Right lobe of liver (tissue), 6 donors: ENCODE results near the gene C1D. TPM values are rescaled to one million over a fixed set of nuclear protein-coding genes. Genes with fewer than 3 reads are reported as not detected.

Experiments
- ATAC-seq, 4 donors: fragments of 200-7000 bp; cut with Tn5 transposase; one replicate each; pipeline ENCODE4 v1.9.1; 2020; ENCODE audit warnings: mild to moderate bottlenecking in 4 of 4, moderate library complexity in 4 of 4
- DNase-seq, 3 donors: peaks; one replicate each; pipeline ENCODE4 v3.0.0-alpha.2; 2020
- H3K27ac ChIP-seq, 3 donors: fragments of 200-600 bp; one replicate each; pipeline ENCODE4 v1.8.0; 2022
- H3K27me3 ChIP-seq, 2 donors: fragments of 200-600 bp; one replicate each; pipeline ENCODE4 v1.8.0; 2022
- H3K36me3 ChIP-seq, 4 donors: fragments of 200-600 bp; sonication (generic) in 1 of 4; one replicate each; pipeline versions ENCODE4 v1.5.1 to v1.8.0; 2017 to 2022; ENCODE audit warnings: control low read depth in 1 of 4
- H3K4me1 ChIP-seq, 4 donors: fragments of 200-600 bp; sonication (generic) in 1 of 4; one replicate each; pipeline versions ENCODE4 v1.5.1 to v1.8.0; 2017 to 2022; ENCODE audit warnings: control low read depth in 1 of 4
- H3K4me3 ChIP-seq, 3 donors: fragments of 200-600 bp; one replicate each; pipeline ENCODE4 v1.8.0; 2022
- H3K9me3 ChIP-seq, 4 donors: fragments of 200-600 bp; sonication (generic) in 1 of 4; one replicate each; pipeline versions ENCODE4 v1.5.1 to v1.8.0; 2017 to 2022; ENCODE audit warnings: control low read depth in 1 of 4
- POLR2A ChIP-seq: fragments of 450-650 bp; IDR thresholded peaks from one replicate; pipeline ENCODE4 v1.6.1; 2017; ENCODE audit warnings: antibody characterized with exemption, mild to moderate bottlenecking
- WGBS: methylation state at CpG from one replicate; pipeline ENCODE4 v1.1.6; 2018; ENCODE audit warnings: low coverage, low lambda C conversion rate; ENCODE audit not compliant: insufficient coverage; ENCODE audit errors: missing lambda C conversion rate; 5-methylcytosine and 5-hydroxymethylcytosine counted together
- intact Hi-C, 2 donors: fragments of 100-400 bp; cut with DNase I; formaldehyde crosslinking; loops; one replicate each; pipeline versions ENCODE4 v1.11.2 to v1.14.1; 2022
- total RNA-seq, 6 experiments: library from RNA; depleted of rRNA in 2 of 6; stranded (reverse); fragments of >200 nt in 2 of 6; fragmentation: NEBNext Ultra II Directional in 3 of 6; extraction: Animal tissue kit (Norgen Biotek cat#: 25700) in 3 of 6; gene quantifications; one replicate each; pipeline versions ENCODE4 v1.1.0 to v1.2.4, GENCODE V29; 2016 to 2023
- TF ChIP-seq, protein P1 (sequence below), 4 donors: fragments of 200-600 bp in 3 of 4; fragments of 450-650 bp in 1 of 4; IDR thresholded peaks; one replicate each; pipeline versions ENCODE4 v1.5.1 to v1.8.0; 2016 to 2022; ENCODE audit warnings: antibody characterized with exemption in 4 of 4, mild to moderate bottlenecking in 2 of 4
- donor health status: DM: no; HTN: yes; CAD: no.
- donor health status: DM: no; HTN: no; CAD: no.
- donor health status: DM: no; HTN: no; CAD: no.
- donor health status: DM: no; HTN: yes; CAD: no.
- donor health status: DM: no; HTN: yes; CAD: no.

Gene C1D
- total RNA-seq, 6 experiments from 2014 or later = 7.1 to 42.8 (median 15.0) TPM

DNA sequence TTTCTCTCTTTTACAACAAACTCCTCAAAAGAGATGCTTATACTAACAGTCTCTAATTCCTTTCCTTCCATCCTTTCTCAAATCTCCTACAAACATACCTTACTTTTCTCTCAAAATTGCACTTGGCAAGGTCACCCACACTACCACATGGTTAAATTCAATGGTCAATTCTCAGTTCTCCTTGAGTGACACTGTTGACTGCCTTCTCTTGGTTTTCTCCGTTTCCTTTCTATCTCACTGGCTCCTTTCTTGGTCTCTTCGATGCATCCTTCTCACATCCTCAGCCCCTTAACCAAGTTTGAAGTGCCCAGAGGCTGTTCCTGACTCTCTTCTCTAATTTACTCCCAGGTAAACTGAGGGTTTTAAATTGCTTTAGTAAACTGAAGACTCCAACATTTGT is 12.5 kb downstream of the C1D start:
- Histone ChIP-seq H3K36me3 (no peaks in the 10 kb centered on the region), H3K27me3 (no peaks in the 10 kb centered on the region), H3K9me3 (no peaks in the 10 kb centered on the region), H3K4me1 (no peaks in the 10 kb centered on the region), H3K27ac (no peak overlapping the region), H3K4me3 (no peak overlapping the region)
- DNase-seq (no peak), ATAC-seq (no peak)
- intact Hi-C loops = no loop called here
- TF ChIP-seq, protein P1, sequence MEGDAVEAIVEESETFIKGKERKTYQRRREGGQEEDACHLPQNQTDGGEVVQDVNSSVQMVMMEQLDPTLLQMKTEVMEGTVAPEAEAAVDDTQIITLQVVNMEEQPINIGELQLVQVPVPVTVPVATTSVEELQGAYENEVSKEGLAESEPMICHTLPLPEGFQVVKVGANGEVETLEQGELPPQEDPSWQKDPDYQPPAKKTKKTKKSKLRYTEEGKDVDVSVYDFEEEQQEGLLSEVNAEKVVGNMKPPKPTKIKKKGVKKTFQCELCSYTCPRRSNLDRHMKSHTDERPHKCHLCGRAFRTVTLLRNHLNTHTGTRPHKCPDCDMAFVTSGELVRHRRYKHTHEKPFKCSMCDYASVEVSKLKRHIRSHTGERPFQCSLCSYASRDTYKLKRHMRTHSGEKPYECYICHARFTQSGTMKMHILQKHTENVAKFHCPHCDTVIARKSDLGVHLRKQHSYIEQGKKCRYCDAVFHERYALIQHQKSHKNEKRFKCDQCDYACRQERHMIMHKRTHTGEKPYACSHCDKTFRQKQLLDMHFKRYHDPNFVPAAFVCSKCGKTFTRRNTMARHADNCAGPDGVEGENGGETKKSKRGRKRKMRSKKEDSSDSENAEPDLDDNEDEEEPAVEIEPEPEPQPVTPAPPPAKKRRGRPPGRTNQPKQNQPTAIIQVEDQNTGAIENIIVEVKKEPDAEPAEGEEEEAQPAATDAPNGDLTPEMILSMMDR (IDR thresholded peaks at IDR 0.05) = no peak
- TF ChIP-seq POLR2A = no peak
- 91% methylated on average over 2 of the region's 2 CpGs for WGBS

DNA sequence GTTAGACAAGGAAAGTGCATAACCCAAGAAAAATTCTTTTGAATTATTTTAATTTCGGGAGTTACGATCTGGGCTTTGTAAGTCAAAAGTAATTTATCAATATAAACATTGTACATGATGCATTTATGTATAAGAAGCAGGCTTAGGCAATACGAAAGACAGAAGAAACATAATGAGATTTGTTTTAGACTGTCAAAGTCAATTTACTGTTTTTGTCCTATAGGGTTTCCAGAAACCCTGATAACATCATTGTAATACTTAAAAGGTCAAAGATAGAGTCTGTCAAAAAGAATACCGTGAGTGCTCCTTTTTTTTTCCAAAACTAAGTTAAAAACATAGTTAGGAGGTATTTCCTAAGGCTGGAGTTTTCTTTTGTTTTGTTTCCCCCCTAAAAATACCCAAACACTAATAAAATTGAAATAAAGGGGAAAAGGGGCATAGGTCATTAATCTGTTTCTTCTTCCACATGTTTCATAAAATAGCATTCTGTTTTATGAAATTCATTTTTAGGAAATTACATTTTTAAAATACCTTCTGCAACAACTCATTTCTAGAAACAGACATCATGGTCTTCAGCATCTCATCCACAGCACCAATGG is 16.1 kb downstream of the C1D start:
- no peaks in the 10 kb centered on the region for H3K27me3 ChIP-seq
- H3K9me3 ChIP-seq = no peaks in the 10 kb centered on the region
- H3K4me3 ChIP-seq = no peak overlapping the region
- no peaks in the 10 kb centered on the region for H3K4me1 ChIP-seq
- TF ChIP-seq, protein P1 (IDR thresholded peaks at IDR 0.05) = no peak
- no peak for TF ChIP-seq POLR2A
- peaks cover 0 to 2% (median 0%) of the 10 kb centered on the region in 4 donors for H3K36me3 ChIP-seq
- 79% methylated on average over 4 of the region's 4 CpGs for WGBS
- no peak for DNase-seq
- no peak for ATAC-seq
- intact Hi-C loops = no loop called here
- no peak overlapping the region for H3K27ac ChIP-seq

DNA sequence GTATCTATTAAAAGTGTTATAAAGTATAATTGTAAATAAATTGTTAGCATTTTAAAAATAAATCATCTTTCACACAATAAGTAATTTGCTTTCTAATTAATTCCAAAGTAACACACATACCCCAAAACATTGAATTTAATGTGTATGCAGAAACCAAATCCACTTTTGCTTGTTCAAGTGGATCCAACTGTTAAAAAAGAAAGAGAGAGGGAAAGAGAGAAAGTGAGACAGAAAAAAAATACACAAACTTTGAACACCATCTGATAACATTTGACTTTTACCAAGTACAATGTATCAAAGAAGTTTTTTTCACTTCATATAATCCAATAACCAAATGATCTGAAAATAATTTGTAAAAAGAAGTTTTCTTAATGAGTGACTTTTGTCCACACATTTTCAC is 16.6 kb downstream of the C1D start:
- TF ChIP-seq POLR2A = no peak
- TF ChIP-seq, protein P1 (IDR thresholded peaks at IDR 0.05) = no peak
- peaks cover 0 to 2% (median 0%) of the 10 kb centered on the region in 4 donors for H3K36me3 ChIP-seq
- intact Hi-C loops = no loop called here
- no peaks in the 10 kb centered on the region for H3K27me3 ChIP-seq
- no peak for DNase-seq
- no peak overlapping the region for H3K27ac ChIP-seq
- no peak for ATAC-seq
- no peaks in the 10 kb centered on the region for H3K4me1 ChIP-seq
- H3K4me3 ChIP-seq = no peak overlapping the region
- H3K9me3 ChIP-seq = no peaks in the 10 kb centered on the region

DNA sequence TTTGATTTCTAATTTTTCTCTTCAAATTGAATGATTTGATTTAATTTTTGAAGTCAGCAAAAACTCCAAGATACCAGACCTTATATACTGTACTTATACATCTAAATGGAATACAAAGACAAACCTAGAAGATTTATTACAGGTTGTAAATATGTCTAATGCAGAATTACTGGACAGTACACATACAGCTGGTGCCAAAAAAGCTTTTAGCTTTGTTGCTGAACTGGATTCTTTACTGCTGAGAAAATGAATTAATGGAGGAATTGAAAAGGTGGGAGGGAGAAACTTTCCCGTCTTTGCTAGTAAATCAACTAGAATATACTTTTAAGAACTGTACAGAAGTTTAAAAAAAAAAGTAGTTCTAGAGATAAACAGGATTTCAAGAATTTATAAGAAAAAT is 17.5 kb downstream of the C1D start:
- TF ChIP-seq, protein P1 (IDR thresholded peaks at IDR 0.05) = no peak
- TF ChIP-seq POLR2A = no peak
- ATAC-seq (no peak), DNase-seq (no peak)
- Histone ChIP-seq H3K36me3 (peaks cover 0 to 2% (median 0%) of the 10 kb centered on the region in 4 donors), H3K4me1 (no peaks in the 10 kb centered on the region), H3K9me3 (no peaks in the 10 kb centered on the region), H3K27ac (no peak overlapping the region), H3K27me3 (no peaks in the 10 kb centered on the region), H3K4me3 (no peak overlapping the region)
- intact Hi-C loops = no loop called here
- WGBS = 100% methylated on average over 1 of the region's 1 CpG

DNA sequence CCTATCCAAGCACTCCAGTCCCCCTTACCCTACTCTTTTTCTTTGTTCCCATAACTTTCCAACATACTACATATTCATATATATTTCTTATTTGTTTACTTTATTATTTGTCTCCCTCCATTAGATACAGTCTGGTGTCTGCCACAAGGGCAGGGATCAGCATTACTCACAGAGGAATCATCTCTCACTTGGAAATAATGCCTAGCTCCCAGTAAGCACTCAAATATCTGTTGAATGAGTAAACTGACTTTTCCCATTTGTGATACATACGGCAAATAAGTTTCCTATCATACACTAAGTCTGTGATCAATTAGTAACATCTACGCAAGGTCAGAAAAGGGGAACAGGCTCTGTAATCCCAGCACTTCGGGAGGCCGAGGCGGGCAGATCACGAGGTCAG is 18.7 kb downstream of the C1D start:
- WGBS = 89% methylated on average over 6 of the region's 6 CpGs
- no peak for DNase-seq
- no peak overlapping the region for H3K27ac ChIP-seq
- TF ChIP-seq POLR2A = no peak
- TF ChIP-seq, protein P1 (IDR thresholded peaks at IDR 0.05) = no peak
- no peak for ATAC-seq
- intact Hi-C loops = no loop called here
- no peaks in the 10 kb centered on the region for H3K4me1 ChIP-seq
- H3K4me3 ChIP-seq = no peak overlapping the region
- peaks cover 0 to 2% (median 0%) of the 10 kb centered on the region in 4 donors for H3K36me3 ChIP-seq
- no peaks in the 10 kb centered on the region for H3K9me3 ChIP-seq
- H3K27me3 ChIP-seq = no peaks in the 10 kb centered on the region
